ENCODE measurements around the gene FHOD3.

Gene FHOD3

DNA sequence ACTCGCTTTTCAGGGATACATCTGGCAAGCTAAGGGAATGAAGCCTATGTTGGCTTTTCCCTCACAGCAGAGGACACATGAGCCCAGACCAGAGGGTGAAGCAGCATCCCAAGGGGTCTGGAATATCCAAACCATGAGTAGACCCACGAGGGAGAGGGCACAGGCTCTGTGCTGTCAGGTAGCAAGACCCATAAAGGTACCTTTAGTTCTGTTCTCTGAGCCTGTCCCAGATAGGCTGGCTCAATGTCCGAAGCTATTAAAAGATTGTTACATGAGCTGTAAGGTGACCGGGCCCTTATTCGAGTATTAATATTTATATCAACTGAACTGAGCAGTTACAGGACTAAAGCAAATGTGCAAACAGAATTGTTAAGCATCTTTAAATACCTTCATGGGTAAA, 479.1 kb downstream of the FHOD3 start:
- no peak overlapping the region for H3K4me3 ChIP-seq (ENCODE audit: low read length)
- no peak for DNase-seq (ENCODE audit: low read depth)
- TF ChIP-seq, protein P1, sequence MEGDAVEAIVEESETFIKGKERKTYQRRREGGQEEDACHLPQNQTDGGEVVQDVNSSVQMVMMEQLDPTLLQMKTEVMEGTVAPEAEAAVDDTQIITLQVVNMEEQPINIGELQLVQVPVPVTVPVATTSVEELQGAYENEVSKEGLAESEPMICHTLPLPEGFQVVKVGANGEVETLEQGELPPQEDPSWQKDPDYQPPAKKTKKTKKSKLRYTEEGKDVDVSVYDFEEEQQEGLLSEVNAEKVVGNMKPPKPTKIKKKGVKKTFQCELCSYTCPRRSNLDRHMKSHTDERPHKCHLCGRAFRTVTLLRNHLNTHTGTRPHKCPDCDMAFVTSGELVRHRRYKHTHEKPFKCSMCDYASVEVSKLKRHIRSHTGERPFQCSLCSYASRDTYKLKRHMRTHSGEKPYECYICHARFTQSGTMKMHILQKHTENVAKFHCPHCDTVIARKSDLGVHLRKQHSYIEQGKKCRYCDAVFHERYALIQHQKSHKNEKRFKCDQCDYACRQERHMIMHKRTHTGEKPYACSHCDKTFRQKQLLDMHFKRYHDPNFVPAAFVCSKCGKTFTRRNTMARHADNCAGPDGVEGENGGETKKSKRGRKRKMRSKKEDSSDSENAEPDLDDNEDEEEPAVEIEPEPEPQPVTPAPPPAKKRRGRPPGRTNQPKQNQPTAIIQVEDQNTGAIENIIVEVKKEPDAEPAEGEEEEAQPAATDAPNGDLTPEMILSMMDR (conservative IDR thresholded peaks at IDR 0.05; ENCODE audit: low read length): no peak

DNA sequence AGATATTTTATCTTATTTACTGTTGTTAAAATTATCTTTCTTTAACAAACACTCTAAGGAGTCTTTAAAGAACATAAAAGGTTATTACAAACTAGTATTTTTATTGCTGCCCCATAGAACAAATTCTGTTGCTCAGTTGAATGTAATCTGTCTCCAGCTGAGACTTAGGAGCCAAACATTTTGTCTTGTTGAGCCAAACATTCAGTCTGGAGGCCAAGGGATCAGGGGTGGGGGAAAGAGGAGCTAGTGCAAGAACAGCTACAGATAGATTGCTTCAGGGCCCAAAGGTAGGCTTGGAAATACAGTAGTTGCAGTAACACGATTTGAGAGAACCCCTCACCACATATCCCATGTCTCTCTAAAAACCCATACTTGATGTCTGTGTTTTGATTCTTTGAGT, 480.1 kb downstream of the FHOD3 start:
- H3K4me3 ChIP-seq (ENCODE audit: low read length): no peak overlapping the region
- no peak for DNase-seq (ENCODE audit: low read depth)
- TF ChIP-seq, protein P1 (conservative IDR thresholded peaks at IDR 0.05; ENCODE audit: low read length): no peak

DNA sequence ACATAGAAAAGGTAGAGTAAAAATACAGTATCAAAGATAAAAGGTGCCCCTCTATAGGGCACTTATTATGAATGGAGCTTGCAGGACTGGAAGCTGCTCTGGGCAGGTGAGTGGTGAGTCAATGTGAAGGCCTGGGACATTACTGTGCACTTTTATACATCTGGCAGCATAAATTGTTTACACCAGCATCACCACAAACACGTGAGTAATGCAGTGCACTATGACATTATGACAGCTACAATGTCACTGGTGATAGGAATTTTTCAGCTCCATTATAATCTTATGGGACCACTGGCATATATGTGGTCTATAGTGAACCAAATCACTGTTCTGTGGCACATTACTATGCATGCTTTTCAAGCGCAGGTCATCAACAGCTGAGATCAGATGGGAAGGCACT, 483.2 kb downstream of the FHOD3 start:
- no peak overlapping the region for H3K4me3 ChIP-seq (ENCODE audit: low read length)
- DNase-seq (ENCODE audit: low read depth): peak; percentile 38
- TF ChIP-seq, protein P1 (conservative IDR thresholded peaks at IDR 0.05; ENCODE audit: low read length): no peak

DNA sequence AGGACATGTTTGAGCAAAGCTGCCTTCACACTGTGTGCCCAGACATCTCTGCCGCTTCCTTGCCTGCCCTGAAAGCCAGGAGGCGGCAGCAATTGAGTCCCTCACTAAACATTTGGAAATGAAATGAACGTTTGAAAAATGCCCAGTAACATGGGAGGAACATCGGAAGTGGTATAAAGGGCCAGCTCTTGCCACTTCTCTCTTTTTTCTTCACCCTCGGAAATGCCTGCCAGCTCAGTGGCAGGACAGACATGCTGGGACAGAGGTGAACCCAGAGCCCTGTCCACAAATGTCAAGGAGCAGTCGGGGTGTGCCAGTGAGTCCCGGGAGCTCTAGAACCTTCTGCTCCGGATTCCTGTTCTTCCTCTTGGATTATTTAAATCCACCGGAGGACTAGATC, 485.2 kb downstream of the FHOD3 start:
- TF ChIP-seq, protein P1 (conservative IDR thresholded peaks at IDR 0.05; ENCODE audit: low read length): no peak
- DNase-seq (ENCODE audit: low read depth): no peak
- H3K4me3 ChIP-seq (ENCODE audit: low read length): no peak overlapping the region

DNA sequence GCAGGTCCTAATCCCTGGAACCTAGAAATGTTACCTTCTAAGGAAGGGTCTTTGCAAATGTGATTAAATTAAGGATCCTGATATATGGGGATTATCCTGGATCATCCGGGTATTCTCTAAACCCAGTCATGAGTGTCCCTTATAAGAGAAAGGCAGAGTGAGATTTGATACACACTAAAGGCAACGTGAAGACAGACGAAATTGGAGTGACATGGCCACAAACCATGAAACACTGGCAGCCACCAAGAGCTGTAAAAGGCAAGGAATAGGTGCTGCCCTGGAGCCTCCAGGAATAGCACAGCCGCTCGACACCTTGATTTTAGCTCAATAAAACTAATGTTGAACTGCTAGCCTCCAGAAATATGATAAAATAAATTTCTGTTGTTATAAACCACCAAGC, 486.3 kb downstream of the FHOD3 start:
- H3K4me3 ChIP-seq (ENCODE audit: low read length): no peak overlapping the region
- TF ChIP-seq, protein P1 (conservative IDR thresholded peaks at IDR 0.05; ENCODE audit: low read length): no peak
- no peak for DNase-seq (ENCODE audit: low read depth)

DNA sequence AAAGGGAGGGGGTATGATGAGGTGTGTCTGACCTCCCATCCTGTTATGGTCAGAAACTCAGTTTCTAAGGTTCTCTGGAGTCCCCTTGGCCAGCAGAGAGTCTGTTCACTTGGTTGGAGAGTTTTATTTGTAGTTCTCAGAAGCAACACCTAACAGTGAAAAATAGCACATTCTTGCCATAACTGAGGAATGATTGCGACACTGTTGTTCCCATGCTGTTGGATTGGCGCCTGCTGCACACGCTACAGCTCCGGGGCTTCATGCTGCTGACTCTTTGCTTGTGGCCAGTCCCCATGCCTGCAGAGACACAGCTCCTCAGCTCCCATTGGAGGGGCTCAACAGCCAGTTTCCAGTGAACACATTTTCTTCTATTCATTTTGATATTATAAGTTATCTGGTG, 489.2 kb downstream of the FHOD3 start:
- DNase-seq (ENCODE audit: low read depth): peak; percentile 90
- TF ChIP-seq, protein P1 (conservative IDR thresholded peaks at IDR 0.05; ENCODE audit: low read length): no peak
- H3K4me3 ChIP-seq (ENCODE audit: low read length): no peak overlapping the region

DNA sequence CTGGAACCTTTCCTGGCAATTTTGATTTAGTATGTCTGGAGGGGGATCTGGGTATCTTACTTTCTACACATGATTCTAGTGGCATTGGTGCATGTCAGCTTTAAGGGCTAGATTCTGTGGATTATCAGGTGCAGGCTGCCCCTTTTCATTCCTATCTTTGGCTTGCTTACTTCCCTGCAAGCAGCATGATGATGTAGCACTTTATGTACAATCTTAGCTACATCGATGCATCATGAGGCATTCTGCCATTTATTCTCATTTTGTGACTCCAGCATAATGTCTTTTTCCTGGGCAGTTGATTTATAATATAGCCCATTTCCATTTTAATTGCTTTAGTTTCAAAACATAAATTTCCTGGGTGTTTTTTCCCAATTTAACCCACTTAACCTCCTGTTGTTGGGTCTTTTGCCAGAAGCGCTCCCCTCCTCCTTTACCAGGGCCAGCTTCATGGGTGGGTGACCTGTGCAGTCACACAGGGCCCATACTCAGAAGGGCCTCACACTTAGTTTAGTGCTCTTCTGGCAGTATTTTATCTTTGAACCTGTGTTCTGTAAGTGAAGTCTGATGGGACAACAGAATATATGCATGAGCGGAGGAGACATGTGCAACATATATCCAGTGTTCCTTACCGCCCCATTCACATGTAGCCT, 495.2 kb downstream of the FHOD3 start:
- no peak overlapping the region for H3K4me3 ChIP-seq (ENCODE audit: low read length)
- DNase-seq (ENCODE audit: low read depth): no peak
- TF ChIP-seq, protein P1 (conservative IDR thresholded peaks at IDR 0.05; ENCODE audit: low read length): no peak
